Activated CD8-positive, alpha-beta memory T cell treated with anti-CD3 and anti-CD28 coated beads, Interleukin-2, amount 50 U/mL, for 48 hours (primary cell): Measurements from ENCODE around the gene R3HDM2.
"Not testable (repeated sequence)": the region's sequence is repeated elsewhere in the genome, so short reads cannot be mapped to it uniquely, and the experiment has no call there.

Experiments used
- DNase-seq: peaks from one replicate; pipeline ENCODE4 v3.0.0-alpha.2; 2020

R3HDM2 gene

GRCh38 chr12:57370696-57371095, 60.1 kb downstream of the R3HDM2 start:
- no peak for DNase-seq

GRCh38 chr12:57370072-57370471, 60.8 kb downstream of the R3HDM2 start:
- DNase-seq = no peak

GRCh38 chr12:57369202-57369601, 61.6 kb downstream of the R3HDM2 start:
- DNase-seq = no peak

GRCh38 chr12:57368349-57369095, 62.3 kb downstream of the R3HDM2 start:
- no peak for DNase-seq

- DNase-seq = no peak
Observed at GRCh38 chr12:57367121-57367520, 63.7 kb downstream of the R3HDM2 start.

- no peak for DNase-seq
Observed at GRCh38 chr12:57366315-57366714, 64.5 kb downstream of the R3HDM2 start.

- not testable (repeated sequence) for DNase-seq
Observed at GRCh38 chr12:57364156-57364555, 66.7 kb downstream of the R3HDM2 start.

GRCh38 chr12:57360468-57360867, 70.4 kb downstream of the R3HDM2 start:
- DNase-seq = no peak

GRCh38 chr12:57358646-57359045, 72.2 kb downstream of the R3HDM2 start:
- no peak for DNase-seq

GRCh38 chr12:57355734-57356133, 75.1 kb downstream of the R3HDM2 start:
- DNase-seq = no peak

GRCh38 chr12:57352166-57352565, 78.7 kb downstream of the R3HDM2 start:
- DNase-seq = no peak

- DNase-seq = no peak
Observed at GRCh38 chr12:57347284-57347683, 83.6 kb downstream of the R3HDM2 start.

GRCh38 chr12:57343703-57344378, 87.0 kb downstream of the R3HDM2 start:
- DNase-seq = no peak

GRCh38 chr12:57342207-57342691, 88.6 kb downstream of the R3HDM2 start:
- no peak for DNase-seq

- no peak for DNase-seq
Observed at GRCh38 chr12:57341275-57341990, 89.4 kb downstream of the R3HDM2 start.

- no peak for DNase-seq
Observed at GRCh38 chr12:57340104-57340503, 90.7 kb downstream of the R3HDM2 start.

- not testable (repeated sequence) for DNase-seq
Observed at GRCh38 chr12:57336299-57336698, 94.5 kb downstream of the R3HDM2 start.

- no peak for DNase-seq
Observed at GRCh38 chr12:57334219-57334618, 96.6 kb downstream of the R3HDM2 start.

GRCh38 chr12:57332646-57333312, 98.1 kb downstream of the R3HDM2 start:
- no peak for DNase-seq

- no peak for DNase-seq
Observed at GRCh38 chr12:57330992-57331391, 99.9 kb downstream of the R3HDM2 start.

GRCh38 chr12:57329219-57329618, 101.6 kb downstream of the R3HDM2 start:
- DNase-seq = no peak

- no peak for DNase-seq
Observed at GRCh38 chr12:57325395-57325794, 105.4 kb downstream of the R3HDM2 start.

GRCh38 chr12:57323416-57323815, 107.4 kb downstream of the R3HDM2 start:
- DNase-seq = no peak
